ENCODE data around the gene PCID2. TPM values are rescaled to one million over a fixed set of nuclear protein-coding genes. Genes with fewer than 3 reads are reported as not detected.

PCID2 gene
- total RNA-seq, 2 experiments from 2014 or later: 66.6 to 72.4 TPM

DNA sequence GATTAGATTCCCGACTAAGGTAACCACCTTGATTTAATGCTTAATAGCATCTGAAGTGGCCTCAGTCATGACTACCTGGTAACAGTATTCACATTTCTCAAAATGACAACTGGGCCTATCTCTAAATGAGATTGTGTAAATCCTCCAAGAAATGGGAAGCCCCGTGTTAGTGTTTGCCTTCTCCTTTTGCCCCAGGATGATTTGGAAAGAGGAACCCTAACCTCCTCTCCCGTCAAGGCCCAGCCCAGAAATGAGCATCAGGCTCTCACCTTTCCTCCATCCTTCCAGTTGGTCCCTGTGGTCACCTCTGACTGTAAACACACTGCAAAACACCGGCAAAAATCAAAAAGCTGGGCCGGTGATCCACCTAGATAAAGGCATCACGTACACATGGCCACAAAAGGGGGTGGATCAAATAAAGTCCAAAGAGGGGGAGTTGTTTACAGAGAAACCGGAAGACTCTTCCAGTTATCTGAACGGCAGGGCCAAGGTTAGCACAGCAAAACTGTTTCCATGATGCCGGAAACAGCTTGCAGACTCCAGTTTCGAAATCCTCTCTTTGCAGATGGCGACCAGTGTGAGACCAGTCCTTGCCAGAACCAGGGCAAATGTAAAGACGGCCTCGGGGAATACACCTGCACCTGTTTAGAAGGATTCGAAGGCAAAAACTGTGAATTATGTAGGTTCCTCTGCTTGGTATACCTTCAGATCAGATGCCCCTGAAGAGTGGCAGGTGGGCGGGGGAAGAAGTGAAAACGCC lies 69.5 kb downstream of the PCID2 start:
- Mint-ChIP-seq H3K4me1 (ENCODE audit: low read depth) (no peaks in the 10 kb centered on the region), H3K27me3 (no peaks in the 10 kb centered on the region), H3K9me3 (no peaks in the 10 kb centered on the region), H3K27ac (no peak overlapping the region), H3K4me3 (no peak overlapping the region), H3K36me3 (no peaks in the 10 kb centered on the region)
- intact Hi-C loops (cut with micrococcal nuclease): no loop called here
- DNase-seq: no peak
- CTCF ChIA-PET: no interaction called here
- POLR2A ChIA-PET: no interaction called here

DNA sequence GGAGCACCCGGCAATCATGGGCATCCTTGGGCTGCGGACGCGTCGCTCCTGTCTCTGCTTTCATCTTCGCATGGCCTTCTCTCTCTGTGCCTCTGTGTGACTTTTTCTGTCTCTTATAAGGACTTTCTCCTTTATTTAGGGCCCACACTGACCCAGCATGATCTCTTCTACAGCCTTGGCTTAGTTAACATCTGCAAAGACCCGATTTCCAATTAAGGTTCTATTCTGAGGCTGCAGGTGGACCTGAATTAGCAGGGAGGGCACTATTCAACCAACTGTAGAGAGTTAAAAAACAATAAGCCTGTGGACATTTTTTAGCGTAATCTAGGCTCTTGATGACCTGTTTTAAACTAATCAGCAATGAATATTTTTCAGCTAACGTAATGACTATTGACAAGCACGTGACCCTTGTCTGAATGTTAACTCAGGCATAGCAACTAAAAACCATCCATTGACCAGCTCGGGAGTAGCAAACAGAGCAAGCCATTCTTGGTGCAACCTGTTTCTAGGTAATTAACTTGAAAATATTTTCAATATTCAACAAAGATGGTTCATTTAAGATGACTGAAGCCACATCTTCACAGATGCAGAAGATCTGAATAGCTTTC lies 70.7 kb downstream of the PCID2 start:
- ChIA-PET POLR2A (no interaction called here), CTCF (no interaction called here)
- H3K27ac Mint-ChIP-seq: no peak overlapping the region
- no peaks in the 10 kb centered on the region for H3K9me3 Mint-ChIP-seq
- no peaks in the 10 kb centered on the region for H3K4me1 Mint-ChIP-seq (ENCODE audit: low read depth)
- no peaks in the 10 kb centered on the region for H3K36me3 Mint-ChIP-seq
- H3K27me3 Mint-ChIP-seq: no peaks in the 10 kb centered on the region
- intact Hi-C loops (cut with micrococcal nuclease): no loop called here
- no peak for DNase-seq
- H3K4me3 Mint-ChIP-seq: no peak overlapping the region

DNA sequence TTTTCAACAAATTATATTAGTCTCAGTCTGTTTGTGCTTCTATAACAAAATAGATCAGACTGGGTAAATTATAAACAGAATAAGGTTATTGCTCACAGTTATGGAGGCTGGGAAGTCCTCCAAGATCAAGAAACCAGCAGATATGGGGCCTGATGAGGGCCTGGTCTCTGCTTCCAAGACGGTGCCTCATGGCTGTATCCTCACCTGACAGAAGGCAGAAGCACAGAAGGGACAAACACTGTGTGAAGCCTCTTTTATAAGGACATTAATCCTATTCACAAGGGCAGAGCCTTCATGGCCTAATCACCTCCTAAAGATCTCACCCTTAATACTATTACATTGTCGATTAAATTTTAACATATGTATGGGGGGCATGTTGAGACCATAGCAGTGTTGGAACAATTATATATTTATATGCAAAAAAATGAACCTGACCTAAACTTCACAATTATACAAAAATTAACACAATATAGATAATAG lies 73.1 kb downstream of the PCID2 start:
- Mint-ChIP-seq H3K27ac (no peak overlapping the region), H3K4me3 (no peak overlapping the region), H3K27me3 (no peaks in the 10 kb centered on the region), H3K9me3 (no peaks in the 10 kb centered on the region), H3K4me1 (ENCODE audit: low read depth) (no peaks in the 10 kb centered on the region), H3K36me3 (no peaks in the 10 kb centered on the region)
- intact Hi-C loops (cut with micrococcal nuclease): no loop called here
- no peak for DNase-seq
- ChIA-PET CTCF (no interaction called here), POLR2A (no interaction called here)

DNA sequence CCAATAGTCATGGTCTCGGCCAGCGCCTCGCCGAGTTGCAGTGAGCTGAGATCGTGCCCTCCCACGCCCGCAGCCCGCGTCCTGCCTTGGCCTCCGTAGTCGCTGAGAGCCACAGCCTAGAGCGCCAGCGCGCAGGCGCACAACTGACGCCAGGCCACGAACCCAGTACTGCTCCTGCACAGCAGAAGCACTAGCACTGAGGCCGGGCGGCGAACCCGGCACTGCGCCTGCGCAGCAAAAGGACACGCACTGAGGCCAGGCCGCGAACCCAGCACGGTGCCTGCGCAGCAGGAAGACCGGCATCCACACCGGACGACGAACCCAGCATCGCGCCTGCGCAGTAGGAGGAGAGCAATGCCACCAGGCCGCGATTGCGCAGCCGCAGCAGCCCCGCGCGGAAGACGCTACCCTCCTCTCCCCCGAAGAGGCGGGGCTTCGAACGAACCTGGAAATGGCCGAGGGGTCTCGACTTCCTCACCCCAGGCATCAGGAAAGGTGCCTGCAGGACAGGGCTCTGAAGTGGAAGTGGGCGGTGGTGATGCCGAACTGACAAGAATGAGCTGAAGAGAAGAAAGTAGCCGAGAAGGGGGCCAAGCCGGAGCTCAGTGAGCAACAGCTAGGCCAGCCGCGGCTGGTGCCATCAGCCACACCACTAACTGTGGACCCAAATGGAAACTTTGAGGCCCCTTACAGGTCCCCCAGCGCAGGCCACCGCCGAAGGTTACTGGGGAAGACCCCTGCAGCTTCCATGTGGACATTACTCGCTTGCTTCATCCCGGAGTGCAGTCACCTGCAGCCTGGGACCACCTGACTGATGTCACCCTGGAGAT lies 78.3 kb downstream of the PCID2 start:
- POLR2A ChIA-PET: no interaction called here
- peaks cover 11% of the 10 kb centered on the region for H3K27me3 Mint-ChIP-seq

DNA sequence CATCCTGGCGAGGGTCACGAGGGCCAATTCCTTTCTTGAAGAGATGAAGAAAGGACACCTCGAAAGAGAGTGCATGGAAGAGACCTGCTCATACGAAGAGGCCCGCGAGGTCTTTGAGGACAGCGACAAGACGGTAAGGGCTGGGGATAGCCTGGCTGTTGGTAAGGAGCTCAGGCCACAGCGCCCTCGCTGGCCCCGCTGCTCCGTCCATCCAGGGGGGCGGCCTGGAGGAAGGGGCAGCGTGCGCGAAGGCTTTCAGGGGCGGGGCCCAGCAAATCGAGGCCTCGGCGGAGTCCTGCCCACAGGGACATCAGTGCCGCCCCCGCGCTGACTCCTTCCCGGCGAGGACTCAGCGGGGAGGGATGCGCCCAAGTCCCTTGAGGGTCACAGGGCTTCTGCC lies 79.0 kb downstream of the PCID2 start:
- Mint-ChIP-seq H3K4me1 (ENCODE audit: low read depth) (peaks cover 4% of the 10 kb centered on the region), H3K27ac (no peak overlapping the region), H3K9me3 (no peaks in the 10 kb centered on the region), H3K27me3 (peaks cover 11% of the 10 kb centered on the region), H3K36me3 (no peaks in the 10 kb centered on the region), H3K4me3 (no peak overlapping the region)
- CTCF ChIA-PET: no interaction called here
- no peak for DNase-seq
- intact Hi-C loops (cut with micrococcal nuclease): no loop called here
- POLR2A ChIA-PET: no interaction called here

More for the DNA sequence above, 78.3 kb downstream of the PCID2 start:
- H3K9me3 Mint-ChIP-seq: no peaks in the 10 kb centered on the region
- CTCF ChIA-PET: no interaction called here
- DNase-seq: peak; percentile 69
- H3K4me1 Mint-ChIP-seq (ENCODE audit: low read depth): peaks cover 4% of the 10 kb centered on the region
- no peaks in the 10 kb centered on the region for H3K36me3 Mint-ChIP-seq
- intact Hi-C loops (cut with micrococcal nuclease): no loop called here
- peak overlapping the region; percentile 43 for H3K4me3 Mint-ChIP-seq
- no peak overlapping the region for H3K27ac Mint-ChIP-seq

Other genes starting within 250 kb of the PCID2 start
- gene MCF2L, start 239.5 kb downstream of the PCID2 start, total RNA-seq: 1 to 10 TPM; 7.1 to 8.0 TPM
- gene F7, start 102.9 kb downstream of the PCID2 start, total RNA-seq: under 1 TPM; 0.29 to 0.56 TPM
- not detected for gene F10, start 85.9 kb downstream of the PCID2 start, total RNA-seq
- not detected for gene PROZ, start 50.0 kb downstream of the PCID2 start, total RNA-seq
- gene CUL4A, start 944 bp upstream of the PCID2 start, total RNA-seq: 10 to 100 TPM; 65.9 to 70.2 TPM
- 10 to 100 TPM; 45.9 to 46.8 TPM for gene LAMP1, start 88.6 kb upstream of the PCID2 start, total RNA-seq
- gene GRTP1, start 155.5 kb upstream of the PCID2 start, total RNA-seq: under 1 TPM; 0.44 to 0.59 TPM
- under 1 TPM; 0.50 to 0.56 TPM for gene ADPRHL1, start 244.8 kb upstream of the PCID2 start, total RNA-seq